Measurements from ENCODE around the gene COL1A1. TPM values are rescaled to one million over a fixed set of nuclear protein-coding genes. Genes with fewer than 3 reads are reported as not detected.

The COL1A1 gene
- total RNA-seq, 4 donors from 2014 or later: 11.3 to 287 (median 31.9) TPM

GRCh38 chr17:50188921-50189549, 12.4 kb downstream of the COL1A1 start:
- Histone ChIP-seq H3K36me3 (peaks cover 0 to 48% (median 0%) of the 10 kb centered on the region in 3 donors), H3K27me3 (no peaks in the 10 kb centered on the region)
- DNase-seq: no peak

GRCh38 chr17:50188531-50188920, 12.9 kb downstream of the COL1A1 start:
- Histone ChIP-seq H3K4me1 (peaks cover 3 to 15% (median 11%) of the 10 kb centered on the region in 4 donors), H3K27me3 (no peaks in the 10 kb centered on the region), H3K4me3 (no peak overlapping the region), H3K36me3 (peaks cover 0 to 43% (median 0%) of the 10 kb centered on the region in 3 donors), H3K9me3 (no peaks in the 10 kb centered on the region), H3K27ac (no peak overlapping the region)
- no peak for DNase-seq
- no peak for TF ChIP-seq POLR2A (IDR thresholded peaks at IDR 0.05)
- TF ChIP-seq CTCF (IDR thresholded peaks at IDR 0.05): no peak

More at GRCh38 chr17:50188921-50189549, 12.4 kb downstream of the COL1A1 start:
- H3K9me3 ChIP-seq: no peaks in the 10 kb centered on the region
- H3K27ac ChIP-seq: no peak overlapping the region
- peaks cover under 1 to 10% (median 8%) of the 10 kb centered on the region in 4 donors for H3K4me1 ChIP-seq
- TF ChIP-seq CTCF (IDR thresholded peaks at IDR 0.05) (no peak), POLR2A (IDR thresholded peaks at IDR 0.05) (no peak)
- no peak overlapping the region for H3K4me3 ChIP-seq

GRCh38 chr17:50187751-50188530, 13.5 kb downstream of the COL1A1 start:
- TF ChIP-seq CTCF (IDR thresholded peaks at IDR 0.05): no peak
- Histone ChIP-seq H3K36me3 (peaks cover 0 to 39% (median 0%) of the 10 kb centered on the region in 3 donors), H3K27me3 (no peaks in the 10 kb centered on the region), H3K4me3 (no peak overlapping the region), H3K27ac (no peak overlapping the region), H3K4me1 (peaks cover 3 to 17% (median 14%) of the 10 kb centered on the region in 4 donors), H3K9me3 (no peaks in the 10 kb centered on the region)
- no peak for DNase-seq

GRCh38 chr17:50187394-50187725, 14.1 kb downstream of the COL1A1 start:
- no peak overlapping the region for H3K4me3 ChIP-seq
- TF ChIP-seq POLR2A (IDR thresholded peaks at IDR 0.05): no peak
- TF ChIP-seq CTCF (IDR thresholded peaks at IDR 0.05): no peak
- H3K27ac ChIP-seq: no peak overlapping the region
- H3K9me3 ChIP-seq: no peaks in the 10 kb centered on the region
- H3K36me3 ChIP-seq: peaks cover 0 to 33% (median 0%) of the 10 kb centered on the region in 3 donors
- no peaks in the 10 kb centered on the region for H3K27me3 ChIP-seq
- peaks cover 3 to 17% (median 14%) of the 10 kb centered on the region in 4 donors for H3K4me1 ChIP-seq
- DNase-seq: no peak

GRCh38 chr17:50186661-50187393, 14.6 kb downstream of the COL1A1 start:
- TF ChIP-seq POLR2A (IDR thresholded peaks at IDR 0.05): no peak
- no peak for TF ChIP-seq CTCF (IDR thresholded peaks at IDR 0.05)
- Histone ChIP-seq H3K36me3 (peaks cover 0 to 28% (median 0%) of the 10 kb centered on the region in 3 donors), H3K9me3 (no peaks in the 10 kb centered on the region), H3K4me3 (no peak overlapping the region), H3K27ac (no peak overlapping the region), H3K27me3 (no peaks in the 10 kb centered on the region), H3K4me1 (peaks cover 3 to 17% (median 14%) of the 10 kb centered on the region in 4 donors)
- no peak for DNase-seq
